Stimulated activated CD8-positive, alpha-beta memory T cell treated with anti-CD3 and anti-CD28 coated beads, Interleukin-12 subunit alpha, Interleukin-12 subunit beta, amount 100 ng/mL, for 24 hours (primary cell): ENCODE results near the gene BAG3.
"Not testable (repeated sequence)": the region's sequence is repeated elsewhere in the genome, so short reads cannot be mapped to it uniquely, and the experiment has no call there.

ENCODE experiments used
- DNase-seq: peaks from one replicate; pipeline ENCODE4 v3.0.0-alpha.2; 2020; ENCODE audit errors: extremely low read depth

Gene BAG3

DNA sequence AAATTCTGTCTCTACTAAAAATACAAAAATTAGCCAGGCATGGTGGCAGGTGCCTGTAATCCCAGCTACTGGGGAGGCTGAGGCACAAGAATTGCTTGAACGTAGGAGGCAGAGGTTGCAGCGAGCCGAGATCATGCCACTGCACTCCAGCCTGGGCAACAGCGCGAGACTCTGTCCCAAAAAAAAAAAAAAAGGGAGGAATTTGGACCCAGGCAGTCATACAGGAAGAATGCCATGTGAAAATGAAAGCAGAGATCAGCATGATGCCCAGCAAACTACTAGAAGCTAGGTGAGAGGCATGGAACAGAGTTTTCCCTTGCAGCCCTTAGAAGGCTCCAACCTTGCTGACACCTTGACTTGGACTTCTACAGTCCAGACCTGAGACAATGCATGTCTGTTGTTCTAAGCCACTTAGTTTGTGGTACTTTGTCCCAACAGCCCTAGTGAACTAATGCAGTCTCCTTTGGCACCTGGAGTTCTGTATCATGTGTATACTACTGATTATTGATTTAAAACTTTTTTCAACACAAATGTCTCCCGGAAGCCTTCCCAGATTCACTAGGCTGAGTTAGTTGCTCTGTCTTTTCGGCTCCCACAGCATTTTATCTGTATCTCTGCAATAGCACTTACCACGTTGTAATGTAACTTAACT lies 10.2 kb upstream of the BAG3 start:
- DNase-seq = no peak

DNA sequence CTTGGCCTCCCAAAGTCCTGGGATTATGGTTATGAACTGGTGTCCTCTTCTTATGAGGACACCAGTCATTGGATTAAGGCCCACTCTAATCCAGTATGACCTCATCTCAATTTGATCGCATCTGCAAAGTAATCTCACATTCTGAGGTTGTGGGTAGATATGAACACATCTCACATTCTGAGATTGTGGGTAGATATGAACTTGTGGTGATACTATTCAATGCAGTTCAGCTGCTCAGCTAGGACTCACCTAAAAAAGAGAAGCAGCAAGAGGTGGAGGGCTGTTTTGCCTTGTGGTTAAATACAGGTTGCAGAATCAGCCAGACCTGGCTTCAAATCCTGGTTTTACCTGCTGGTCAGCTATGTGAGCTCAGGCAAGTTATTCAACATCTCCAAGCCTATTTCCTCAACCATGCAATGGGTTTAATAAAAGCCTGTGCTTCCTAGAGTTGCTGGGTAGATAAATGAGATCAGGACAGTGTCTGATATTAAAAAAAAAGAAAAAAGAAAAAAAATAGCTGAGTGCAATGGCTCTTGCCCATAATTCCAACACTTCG lies 8.5 kb upstream of the BAG3 start:
- DNase-seq = no peak

DNA sequence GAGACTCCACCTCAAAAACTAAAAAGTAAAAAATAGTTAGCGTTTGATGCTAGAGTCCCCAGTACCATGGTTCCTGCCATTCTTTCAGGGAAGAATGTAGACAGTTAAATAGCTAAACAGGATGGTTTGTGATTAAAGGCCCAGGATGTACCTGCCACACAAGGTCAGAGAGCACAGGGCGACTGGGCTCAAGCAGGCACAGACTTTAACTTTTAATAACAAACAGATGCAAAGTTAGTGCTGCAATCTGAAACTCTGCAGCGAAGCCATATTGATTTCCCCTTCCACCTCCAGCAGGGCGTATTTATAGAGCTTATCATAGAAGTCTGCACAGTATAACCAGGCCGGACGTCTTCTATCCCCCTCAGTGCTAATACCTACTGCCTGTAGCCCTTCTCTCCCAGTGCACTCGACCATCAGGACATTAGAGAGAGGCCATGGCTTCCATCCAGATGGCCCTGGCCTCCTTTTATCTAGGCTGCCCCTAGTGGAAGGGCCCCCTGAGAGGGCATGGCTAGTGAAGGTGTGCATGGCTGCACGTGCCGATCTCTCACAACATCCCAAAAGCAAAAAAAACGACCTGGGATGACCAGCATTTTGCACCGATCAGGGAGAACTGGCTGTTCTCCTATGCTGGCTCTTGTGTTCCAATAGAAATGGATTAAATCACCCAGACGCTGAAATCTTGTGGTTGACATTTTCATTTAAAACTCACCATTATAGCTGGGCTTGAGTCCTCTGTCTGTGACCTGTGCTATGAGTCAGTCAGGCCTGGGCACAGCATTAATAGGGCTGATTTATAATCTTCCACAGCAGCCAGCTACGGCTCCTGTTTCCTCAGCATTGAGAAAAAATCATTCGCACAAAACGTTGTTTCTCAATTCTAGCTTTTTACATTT lies 7.6 kb upstream of the BAG3 start:
- DNase-seq = no peak

DNA sequence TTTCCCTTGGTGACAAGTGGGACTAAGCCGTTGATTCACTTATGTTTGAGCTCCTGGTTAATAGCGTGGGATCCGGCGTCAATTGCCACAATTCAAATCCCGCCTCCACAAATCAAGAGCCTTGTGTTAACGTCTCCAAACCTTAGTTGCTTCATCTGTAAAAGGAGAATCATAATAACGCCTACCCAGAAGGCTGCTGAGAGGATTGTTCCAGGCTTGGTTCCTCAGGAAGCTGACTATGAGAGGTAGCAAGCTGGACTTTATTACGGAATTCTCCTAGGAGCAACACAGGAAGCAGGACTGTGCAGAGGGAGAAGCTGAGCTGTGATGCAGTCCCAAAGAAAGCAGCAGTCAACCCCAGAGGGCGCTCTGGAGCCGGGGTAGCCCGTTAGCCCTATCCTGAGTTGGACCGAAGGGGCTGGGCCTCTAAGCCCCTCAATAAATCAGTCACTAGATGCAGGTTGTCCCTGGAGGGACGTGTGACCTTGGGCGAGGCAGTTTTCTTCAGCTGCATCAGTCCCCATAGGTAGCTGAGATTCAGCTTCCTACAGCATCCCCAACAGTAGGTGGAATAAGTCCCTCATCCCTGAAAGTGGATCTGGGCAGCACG lies 6.9 kb upstream of the BAG3 start:
- DNase-seq = no peak

DNA sequence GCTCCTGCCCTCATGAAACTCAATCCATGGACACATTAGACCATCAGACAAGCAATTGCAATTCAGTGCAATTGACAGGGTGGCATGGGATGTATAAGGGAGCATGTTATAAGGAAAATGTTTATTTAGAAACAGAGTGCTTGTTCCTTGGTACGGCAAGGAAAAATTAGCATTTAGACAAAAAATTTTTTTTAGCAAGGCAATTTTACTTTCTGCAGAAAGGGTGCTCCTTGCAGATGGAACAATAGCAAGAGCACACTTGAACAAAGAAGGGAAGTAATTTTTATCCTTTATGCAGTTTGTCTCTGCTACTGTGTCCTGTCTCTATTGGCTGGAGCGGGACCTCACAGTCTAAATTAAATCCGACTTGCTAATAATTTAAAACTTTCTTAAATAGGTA lies 6.2 kb upstream of the BAG3 start:
- DNase-seq = no peak

DNA sequence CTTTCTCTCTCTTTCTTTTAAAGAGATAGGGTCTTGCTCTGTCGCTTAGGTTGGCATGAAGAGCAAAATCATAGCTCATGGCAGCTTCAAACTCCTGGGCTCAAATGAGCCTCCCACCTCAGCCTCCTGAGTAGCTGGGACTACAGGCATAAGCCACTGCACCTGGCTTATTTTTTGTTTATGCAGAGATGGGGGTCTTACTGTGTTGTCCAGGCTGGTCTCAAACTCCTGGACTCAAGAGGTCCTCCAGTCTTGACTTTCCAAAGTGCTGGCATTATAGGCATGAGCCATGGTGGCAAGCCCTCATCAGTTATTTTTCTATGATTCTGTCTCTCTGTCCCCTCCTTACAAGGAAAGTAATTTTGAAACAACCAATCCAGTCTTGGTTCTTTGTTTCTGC lies 1.1 kb upstream of the BAG3 start:
- no peak for DNase-seq

DNA sequence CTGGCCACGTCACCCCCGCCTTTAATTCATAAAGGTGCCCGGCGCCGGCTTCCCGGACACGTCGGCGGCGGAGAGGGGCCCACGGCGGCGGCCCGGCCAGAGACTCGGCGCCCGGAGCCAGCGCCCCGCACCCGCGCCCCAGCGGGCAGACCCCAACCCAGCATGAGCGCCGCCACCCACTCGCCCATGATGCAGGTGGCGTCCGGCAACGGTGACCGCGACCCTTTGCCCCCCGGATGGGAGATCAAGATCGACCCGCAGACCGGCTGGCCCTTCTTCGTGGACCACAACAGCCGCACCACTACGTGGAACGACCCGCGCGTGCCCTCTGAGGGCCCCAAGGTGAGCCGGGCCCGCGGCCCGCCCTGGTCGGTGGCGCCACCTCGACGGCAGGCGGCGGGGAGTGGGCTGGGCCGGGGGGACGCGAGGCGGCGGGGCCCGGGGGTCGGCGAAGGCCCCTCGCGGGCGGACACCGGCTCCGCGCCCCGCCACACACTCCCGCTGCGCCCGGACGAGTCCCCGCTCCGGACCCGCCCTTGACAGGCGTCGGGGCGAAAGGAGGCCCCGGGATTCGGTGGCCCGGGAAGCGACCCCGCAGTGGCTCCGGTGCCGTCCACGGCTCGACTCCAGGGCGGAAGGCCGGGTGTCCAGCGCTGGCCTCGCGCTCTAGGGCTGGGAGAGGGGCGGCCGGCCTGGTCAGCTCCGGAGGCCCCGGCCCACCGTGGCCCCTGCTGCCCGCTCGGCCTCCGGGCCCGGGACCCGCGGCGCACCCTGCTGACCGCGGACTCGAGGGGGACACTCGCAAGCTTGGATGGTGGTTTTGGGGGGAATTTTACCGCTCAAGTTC lies 557 bp downstream of the BAG3 start:
- DNase-seq = no peak

DNA sequence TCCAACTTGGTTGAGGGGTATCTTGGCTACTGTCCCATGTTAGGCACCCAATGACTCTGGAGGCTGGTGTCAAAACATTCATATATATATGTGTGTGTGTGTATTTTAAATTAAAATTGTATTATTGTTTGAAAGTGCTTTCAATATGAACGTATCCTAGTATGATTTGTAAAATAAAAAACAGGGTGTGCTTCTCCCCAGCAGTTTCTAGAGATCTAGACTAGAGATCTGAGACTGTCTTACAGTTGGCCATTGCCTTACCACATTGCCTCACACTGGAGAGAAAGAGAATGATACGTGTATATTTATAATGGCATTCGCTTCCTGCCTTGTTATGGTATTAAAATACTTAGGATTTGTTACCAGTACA lies 1.2 kb downstream of the BAG3 start:
- DNase-seq = no peak

DNA sequence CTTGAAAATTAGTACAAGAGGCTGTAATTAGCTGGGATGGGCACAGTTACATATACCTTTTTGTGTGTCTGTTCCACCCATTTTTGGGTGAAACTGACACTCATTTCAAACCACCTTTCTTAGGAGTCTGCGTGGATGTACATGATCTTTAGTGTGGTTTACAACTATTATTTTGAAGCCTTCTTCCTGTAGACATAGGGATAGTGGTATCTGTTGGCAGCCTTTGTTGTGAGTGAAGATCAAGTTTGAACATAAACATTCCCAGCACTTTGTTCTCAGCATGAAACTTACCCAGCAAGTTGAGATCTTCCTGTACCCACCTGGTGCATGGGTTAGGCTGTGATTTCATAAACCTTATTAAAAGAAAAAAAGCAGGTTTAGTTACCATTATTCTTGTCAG lies 2.0 kb downstream of the BAG3 start:
- no peak for DNase-seq

DNA sequence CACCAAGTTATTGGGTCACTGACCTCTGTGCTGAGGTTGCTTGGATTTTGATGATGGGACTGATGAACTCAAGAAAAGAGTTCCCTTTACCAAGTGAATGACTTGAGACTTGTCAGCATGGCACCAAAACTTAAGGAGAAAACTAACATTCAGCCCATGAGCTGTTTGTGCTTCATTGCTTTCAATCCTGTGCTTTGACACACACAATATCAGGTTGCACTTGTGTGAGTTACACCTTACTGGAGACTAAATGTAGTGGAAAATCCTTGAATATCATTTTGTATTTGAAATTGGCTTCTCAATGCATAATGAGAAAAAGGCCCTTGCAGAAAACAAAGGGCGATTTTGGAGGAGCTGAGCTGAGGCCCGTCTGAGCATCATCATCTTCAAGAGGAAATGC lies 2.7 kb downstream of the BAG3 start:
- DNase-seq = no peak

DNA sequence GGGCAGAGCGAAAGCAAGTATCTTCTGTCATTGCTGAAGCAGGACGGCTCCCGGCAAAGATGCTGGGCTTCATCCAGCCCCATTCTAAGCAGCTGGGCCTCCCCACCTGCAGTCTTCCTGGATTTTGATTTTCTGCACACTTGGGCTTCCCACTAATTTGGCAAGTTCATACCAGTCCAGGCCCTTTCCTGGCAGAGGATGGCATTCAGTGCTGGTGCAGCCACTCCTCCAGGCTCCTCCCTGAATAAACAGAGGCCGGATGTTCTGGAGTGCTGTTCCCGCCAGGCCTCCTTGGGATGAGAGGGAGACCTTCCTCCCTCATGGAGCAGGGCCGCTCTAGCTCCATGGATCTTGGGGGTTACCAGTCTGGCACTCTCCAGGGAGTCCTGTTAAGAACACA lies 3.4 kb downstream of the BAG3 start:
- DNase-seq = no peak

DNA sequence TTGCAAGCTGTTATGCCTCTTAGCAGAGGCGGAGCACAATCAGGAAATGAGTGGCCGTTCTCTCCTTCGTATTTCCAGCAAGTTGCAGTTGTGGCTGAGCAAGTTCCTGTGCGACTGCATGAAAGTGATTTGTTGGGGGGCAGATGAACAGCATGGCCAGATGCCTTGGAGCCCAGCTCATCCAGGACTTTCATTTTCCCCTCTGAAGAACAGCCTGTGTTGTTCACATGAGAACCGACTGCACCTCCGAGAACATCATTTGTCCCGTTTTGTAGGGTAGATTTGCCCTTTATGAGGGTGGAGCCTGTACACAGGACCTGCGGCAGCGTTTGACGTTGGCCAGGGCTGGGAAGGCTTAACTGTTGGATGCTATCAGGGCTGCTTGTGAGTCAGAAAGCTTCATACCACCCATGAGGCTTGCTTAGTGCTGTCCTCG lies 4.4 kb downstream of the BAG3 start:
- no peak for DNase-seq

DNA sequence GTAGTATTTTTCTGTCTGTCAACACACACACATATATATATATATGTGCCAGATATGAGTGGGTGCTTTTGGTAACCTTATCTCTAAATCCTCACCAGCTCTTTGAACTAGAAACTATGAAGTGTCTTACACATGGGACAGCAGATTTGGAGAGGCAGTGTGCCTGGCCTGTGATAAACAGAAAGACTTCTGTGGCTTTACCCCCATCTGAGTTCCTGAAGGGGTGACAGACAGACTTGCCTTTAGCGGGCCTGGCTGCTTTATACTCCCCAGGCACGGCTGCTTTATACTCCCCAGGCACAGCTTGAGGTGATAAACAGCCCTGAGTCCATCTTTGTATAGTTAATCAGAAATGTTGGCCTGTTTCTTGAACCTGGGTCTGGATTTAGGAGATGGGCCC lies 5.6 kb downstream of the BAG3 start:
- no peak for DNase-seq

DNA sequence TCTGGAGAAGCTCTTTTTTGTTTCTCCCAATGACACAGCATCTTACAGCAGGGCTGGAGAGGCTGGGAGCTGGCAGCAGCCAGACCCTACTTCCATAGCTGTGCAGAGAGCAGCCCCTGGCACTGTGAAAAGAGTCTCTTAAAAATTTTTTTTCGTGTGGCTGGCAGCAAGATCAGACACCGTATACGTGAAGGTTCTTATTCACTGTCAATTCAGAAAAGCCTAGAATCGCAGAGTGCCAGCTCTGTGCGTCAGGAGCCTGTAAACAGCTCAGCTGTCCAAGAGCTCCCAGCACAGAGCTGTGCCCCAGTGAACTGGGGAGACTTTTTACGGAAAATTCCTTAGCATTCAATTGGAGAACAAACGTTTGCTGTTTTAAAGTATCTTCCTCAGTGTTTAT lies 6.5 kb downstream of the BAG3 start:
- no peak for DNase-seq

DNA sequence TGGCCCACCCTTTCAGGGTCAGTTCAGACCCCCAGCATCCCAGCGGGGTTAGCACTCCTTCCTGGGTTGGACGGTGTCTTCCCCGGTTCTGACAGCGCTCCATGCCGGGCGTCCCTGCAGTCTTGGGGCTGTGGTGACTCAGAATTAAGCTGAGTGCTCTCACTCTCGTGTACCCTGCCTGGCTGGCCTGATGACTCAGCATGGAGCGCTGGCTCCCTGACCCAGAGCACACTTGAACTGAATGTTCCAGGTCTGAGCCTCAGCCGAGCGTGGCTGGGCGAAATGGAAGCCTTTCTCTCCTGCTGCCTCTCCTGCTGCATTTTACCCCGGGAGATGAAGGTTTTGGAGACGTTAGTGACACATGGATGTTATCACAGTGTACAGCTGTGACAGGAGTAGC lies 7.1 kb downstream of the BAG3 start:
- DNase-seq = no peak

DNA sequence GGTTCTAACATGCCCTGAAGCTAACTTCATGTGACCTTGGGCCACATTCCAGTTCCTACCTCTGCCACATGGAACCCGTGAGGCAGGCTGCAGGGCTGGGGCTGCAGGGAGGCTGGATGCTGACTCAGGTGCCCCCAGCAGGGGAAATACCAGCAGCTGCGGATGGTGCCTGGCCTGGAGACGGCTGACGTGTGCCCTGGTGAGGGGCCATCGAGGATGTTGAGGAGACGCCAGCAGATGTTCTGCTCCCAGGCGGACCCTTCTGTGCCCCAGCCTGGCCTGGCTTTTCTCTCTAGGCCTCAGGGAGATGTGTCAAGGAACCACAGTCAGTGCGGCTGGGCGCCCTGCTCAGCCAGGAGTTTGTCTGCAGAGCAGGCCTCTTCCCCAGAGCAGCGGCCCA lies 8.8 kb downstream of the BAG3 start:
- no peak for DNase-seq

DNA sequence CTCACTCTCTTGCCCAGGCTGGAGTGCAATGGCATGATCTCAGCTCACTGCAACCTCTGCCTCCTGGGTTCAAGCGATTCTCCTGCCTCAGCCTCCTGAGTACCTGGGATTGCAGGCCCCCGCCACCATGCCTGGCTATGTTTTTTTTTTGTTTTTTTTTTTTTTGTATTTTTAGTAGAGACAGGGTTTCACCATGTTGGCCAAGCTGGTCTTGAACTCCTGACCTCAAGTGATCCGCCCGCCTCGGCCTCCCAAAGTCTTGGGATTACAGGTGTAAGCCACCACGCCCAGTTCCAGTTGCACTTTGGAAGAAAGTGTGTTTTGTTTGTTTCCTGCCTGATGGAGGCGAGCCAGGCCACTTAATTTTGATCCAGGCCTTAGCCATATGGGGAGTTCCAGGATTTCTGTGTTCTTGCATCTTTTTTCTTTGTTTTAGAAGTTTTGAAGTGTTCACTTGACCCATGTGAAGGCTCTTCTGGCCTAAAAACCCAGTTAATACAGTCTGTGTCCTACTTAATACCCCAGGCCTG lies 11.0 kb downstream of the BAG3 start:
- DNase-seq = not testable (repeated sequence)

DNA sequence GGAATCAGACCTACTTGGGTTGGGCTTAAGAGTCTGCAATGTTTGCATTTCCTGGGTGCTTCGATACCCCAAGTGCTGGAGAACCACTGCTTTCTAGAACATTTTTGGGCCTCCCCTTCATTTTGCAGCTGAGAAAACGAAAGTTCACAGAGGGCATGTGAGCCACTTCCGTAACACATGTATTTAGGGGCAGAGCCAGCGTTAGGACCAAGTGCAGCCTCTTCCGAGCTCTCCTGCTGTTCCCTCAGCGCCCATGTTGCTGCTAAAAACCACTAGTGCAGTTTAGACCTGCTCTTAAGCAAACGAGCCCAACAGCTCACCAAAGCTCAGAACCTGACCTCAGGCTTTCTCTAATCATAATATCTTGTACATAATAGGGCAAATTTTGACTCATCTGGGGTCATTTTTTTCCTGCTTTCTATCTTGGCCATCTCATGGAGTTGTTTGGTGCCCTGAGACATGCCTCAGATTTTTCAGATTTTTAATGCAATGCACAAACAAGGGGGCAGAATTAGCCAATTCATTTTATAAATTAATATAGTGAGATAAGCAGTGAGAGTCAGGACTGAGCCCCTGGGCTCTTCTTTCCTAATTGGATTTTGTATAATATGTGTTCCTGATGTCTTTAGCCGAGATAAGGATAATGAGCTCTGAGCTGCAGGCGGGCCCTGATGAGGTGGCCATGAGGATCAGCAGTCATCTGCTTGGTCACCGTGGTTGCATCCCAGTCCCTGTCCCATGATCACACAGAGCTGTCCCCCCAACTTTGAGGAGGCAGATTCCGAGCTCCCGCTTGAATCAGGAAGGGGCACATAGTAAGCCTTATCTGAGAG lies 12.9 kb downstream of the BAG3 start:
- no peak for DNase-seq

DNA sequence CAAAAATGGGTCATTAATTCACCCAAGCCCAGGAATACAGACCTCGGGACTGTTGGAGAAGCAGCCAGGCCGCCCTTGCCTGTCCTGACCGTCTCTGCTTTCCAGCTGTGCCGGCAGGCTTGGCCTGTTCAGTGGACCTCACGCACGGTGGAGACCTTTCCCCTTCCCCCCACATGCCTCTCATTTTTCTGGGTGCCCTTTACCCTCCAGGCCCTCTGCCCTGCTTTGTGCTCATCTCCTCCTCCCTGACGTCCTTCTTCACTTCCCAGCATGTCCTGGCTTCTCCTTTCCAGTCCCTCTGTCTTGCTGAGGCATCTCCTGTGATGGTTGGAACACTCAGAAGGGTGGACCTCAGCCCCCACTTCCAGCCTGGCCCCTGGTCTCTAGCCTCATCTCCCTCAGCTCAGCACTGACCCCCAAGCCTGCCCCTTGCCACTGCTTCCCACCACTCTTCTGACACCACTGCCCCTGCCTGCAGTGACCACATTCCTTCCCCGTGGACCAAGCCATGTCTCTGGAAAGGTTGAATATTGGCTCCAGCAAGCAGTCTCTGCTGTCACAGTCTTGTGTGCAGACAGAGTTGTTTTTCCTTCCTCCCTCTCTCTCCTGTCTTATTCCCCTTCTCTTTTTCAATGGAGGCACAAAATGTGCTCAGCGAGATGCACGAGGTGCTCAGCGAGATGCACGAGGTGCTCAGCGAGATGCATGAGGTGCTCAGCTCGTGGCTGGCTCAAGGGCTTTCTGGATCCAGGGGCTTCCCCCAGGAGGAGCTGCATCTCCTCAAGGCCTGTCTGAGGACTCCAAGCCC lies 14.9 kb downstream of the BAG3 start:
- DNase-seq = no peak

DNA sequence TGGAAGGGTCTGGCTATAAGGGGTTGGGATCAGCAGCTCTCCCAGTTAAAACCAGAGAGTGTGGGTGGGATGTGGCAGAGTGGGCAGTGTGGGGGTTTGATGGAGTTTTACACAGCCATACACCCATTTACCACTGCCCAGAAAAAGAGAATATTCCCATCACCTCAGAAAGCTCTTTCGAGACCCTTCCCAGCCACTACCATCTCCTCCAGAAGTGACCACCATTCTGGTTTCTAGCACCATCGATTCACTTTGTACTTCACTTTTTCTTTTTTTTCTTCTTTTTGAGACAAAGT lies 15.5 kb downstream of the BAG3 start:
- no peak for DNase-seq
